Neural progenitor cell (in vitro differentiated cells): Measurements from ENCODE around the gene GALNT13. TPM values are rescaled to one million over a fixed set of nuclear protein-coding genes. Genes with fewer than 3 reads are reported as not detected.
A peak's percentile ranks its signal among the peaks of the same experiment; 100 is the strongest.

ENCODE experiments used
- DNase-seq: peaks from one replicate; pipeline ENCODE4 v3.0.0-alpha.2; 2016; ENCODE audit warnings: low spot score
- H2AFZ ChIP-seq: fragments of 200-600 bp; sonication (generic); replicated peaks from 2 replicates; pipeline ENCODE4 v1.6.1; 2016; ENCODE audit warnings: antibody characterized with exemption
- H3F3A ChIP-seq: fragments of 200-600 bp; sonication (generic); 2 replicates; pipeline ENCODE4 v1.6.1; 2016; ENCODE audit warnings: antibody characterized with exemption, low read depth
- H3K27ac ChIP-seq: fragments of 200-600 bp; sonication (generic); 2 replicates; pipeline ENCODE4 v1.5.1; 2016; ENCODE audit warnings: mild to moderate bottlenecking
- H3K27me3 ChIP-seq: fragments of 200-600 bp; sonication (generic); 2 replicates; pipeline ENCODE4 v1.6.1; 2016; ENCODE audit warnings: mild to moderate bottlenecking, moderate library complexity
- H3K36me3 ChIP-seq: fragments of 200-600 bp; sonication (generic); 2 replicates; pipeline ENCODE4 v1.5.1; 2016
- H3K4me1 ChIP-seq: fragments of 200-600 bp; sonication (generic); 2 replicates; pipeline ENCODE4 v1.6.1; 2016; ENCODE audit warnings: mixed run types
- H3K4me2 ChIP-seq: fragments of 200-600 bp; sonication (generic); 2 replicates; pipeline ENCODE4 v1.6.1; 2016
- H3K4me3 ChIP-seq: fragments of 200-600 bp; sonication (generic); 2 replicates; pipeline ENCODE4 v1.5.1; 2016
- H3K79me2 ChIP-seq: fragments of 200-600 bp; sonication (generic); 2 replicates; pipeline ENCODE4 v1.6.1; 2016; ENCODE audit warnings: low read depth
- H3K9ac ChIP-seq: fragments of 200-600 bp; sonication (generic); 2 replicates; pipeline ENCODE4 v1.6.1; 2016
- H3K9me3 ChIP-seq: fragments of 200-600 bp; sonication (generic); 2 replicates; pipeline ENCODE4 v1.5.1; 2016; ENCODE audit warnings: low read depth
- H4K20me1 ChIP-seq: fragments of 200-600 bp; sonication (generic); 2 replicates; pipeline ENCODE4 v1.6.1; 2016; ENCODE audit warnings: low read depth
- H3K27ac Mint-ChIP-seq: 3 replicates; pipeline ENCODE4 v1.8.0; 2021; ENCODE audit warnings: mixed read lengths
- H3K27me3 Mint-ChIP-seq: 2 replicates; pipeline ENCODE4 v1.8.0; 2022; ENCODE audit warnings: low read depth, mild to moderate bottlenecking, inconsistent platforms, moderate library complexity, mixed read lengths; ENCODE audit not compliant: insufficient read depth
- H3K36me3 Mint-ChIP-seq: 3 replicates; pipeline ENCODE4 v1.8.0; 2021; ENCODE audit warnings: mixed read lengths
- H3K4me1 Mint-ChIP-seq: 3 replicates; pipeline ENCODE4 v1.8.0; 2021; ENCODE audit warnings: mixed read lengths
- H3K4me3 Mint-ChIP-seq: 3 replicates; pipeline ENCODE4 v1.8.0; 2021; ENCODE audit warnings: mild to moderate bottlenecking, moderate library complexity, mixed read lengths
- H3K9me3 Mint-ChIP-seq: 3 replicates; pipeline ENCODE4 v1.8.0; 2020; ENCODE audit warnings: mixed read lengths
- CTCF ChIP-seq: fragments of 200-600 bp; sonication (generic); IDR thresholded peaks from 2 replicates; pipeline ENCODE4 v1.5.1; 2017; ENCODE audit warnings: antibody characterized with exemption, mild to moderate bottlenecking
- EZH2 ChIP-seq: fragments of 200-600 bp; sonication (generic); IDR thresholded peaks from 2 replicates; pipeline ENCODE4 v1.6.1; 2017; ENCODE audit warnings: antibody characterized with exemption, mild to moderate bottlenecking, moderate library complexity
- EZH2phosphoT487 ChIP-seq: fragments of 200-600 bp; sonication (generic); IDR thresholded peaks from 2 replicates; pipeline ENCODE4 v1.6.1; 2017; ENCODE audit warnings: antibody characterized with exemption
- total RNA-seq: library from RNA; depleted of rRNA; stranded (reverse); fragments of >200 nt; gene quantifications from 2 replicates; pipeline ENCODE4 v1.2.3, GENCODE V29; 2015; ENCODE audit warnings: low replicate concordance

The GALNT13 gene
- total RNA-seq, 1 donor from 2014 or later = 5.9 TPM

GRCh38 chr2:153912798-153913396 is 41.2 kb downstream of the GALNT13 start:
- H3K4me3 ChIP-seq = no peak overlapping the region
- no peak for DNase-seq
- no peak overlapping the region for H2AFZ ChIP-seq
- H3F3A ChIP-seq = no peaks in the 10 kb centered on the region
- H3K4me1 ChIP-seq = no peaks in the 10 kb centered on the region
- H3K4me3 Mint-ChIP-seq = no peak overlapping the region
- no peaks in the 10 kb centered on the region for H3K79me2 ChIP-seq
- H3K27ac Mint-ChIP-seq = no peak overlapping the region
- no peaks in the 10 kb centered on the region for H3K9me3 ChIP-seq
- no peaks in the 10 kb centered on the region for H4K20me1 ChIP-seq
- TF ChIP-seq CTCF (no peak), EZH2 (no peak)
- peaks cover 5% of the 10 kb centered on the region for H3K4me1 Mint-ChIP-seq
- no peaks in the 10 kb centered on the region for H3K36me3 Mint-ChIP-seq
- no peaks in the 10 kb centered on the region for H3K36me3 ChIP-seq
- no peaks in the 10 kb centered on the region for H3K27me3 ChIP-seq
- peaks cover 4% of the 10 kb centered on the region for H3K9me3 Mint-ChIP-seq
- no peaks in the 10 kb centered on the region for H3K27me3 Mint-ChIP-seq
- H3K27ac ChIP-seq = no peak overlapping the region
- H3K9ac ChIP-seq = no peak overlapping the region
- H3K4me2 ChIP-seq = no peak overlapping the region

DNA sequence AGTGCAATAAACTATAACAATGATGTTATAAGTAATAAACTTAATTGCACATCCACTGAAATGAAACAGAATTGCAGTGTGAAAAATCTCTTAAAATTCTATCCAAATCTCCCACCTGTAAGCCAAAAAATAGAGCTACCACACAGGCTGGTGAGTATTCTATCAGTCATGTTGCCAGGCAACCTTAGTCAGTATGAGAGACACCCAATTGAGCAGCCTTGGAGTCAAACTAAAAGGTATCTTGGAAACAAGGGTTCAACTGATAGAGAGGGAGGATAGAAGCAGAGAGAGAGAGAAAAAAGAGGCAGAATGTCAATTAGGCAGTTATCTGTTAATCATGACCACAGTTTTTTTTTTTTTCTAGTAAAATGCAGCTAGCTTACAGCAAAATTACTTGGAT is 45.8 kb downstream of the GALNT13 start:
- H3K9ac ChIP-seq = no peak overlapping the region
- H3K4me3 ChIP-seq = no peak overlapping the region
- DNase-seq = peak; percentile 5
- Mint-ChIP-seq H3K4me1 (peaks cover 9% of the 10 kb centered on the region), H3K27ac (no peak overlapping the region), H3K36me3 (no peaks in the 10 kb centered on the region), H3K27me3 (no peaks in the 10 kb centered on the region), H3K4me3 (no peak overlapping the region), H3K9me3 (no peaks in the 10 kb centered on the region)
- no peak for TF ChIP-seq EZH2
- H3K27me3 ChIP-seq = no peaks in the 10 kb centered on the region
- H3K9me3 ChIP-seq = no peaks in the 10 kb centered on the region
- no peaks in the 10 kb centered on the region for H3K79me2 ChIP-seq
- no peaks in the 10 kb centered on the region for H3K4me1 ChIP-seq
- H2AFZ ChIP-seq = no peak overlapping the region
- H3K27ac ChIP-seq = no peak overlapping the region
- H3F3A ChIP-seq = no peaks in the 10 kb centered on the region
- H3K4me2 ChIP-seq = no peak overlapping the region
- H4K20me1 ChIP-seq = no peaks in the 10 kb centered on the region
- no peaks in the 10 kb centered on the region for H3K36me3 ChIP-seq

DNA sequence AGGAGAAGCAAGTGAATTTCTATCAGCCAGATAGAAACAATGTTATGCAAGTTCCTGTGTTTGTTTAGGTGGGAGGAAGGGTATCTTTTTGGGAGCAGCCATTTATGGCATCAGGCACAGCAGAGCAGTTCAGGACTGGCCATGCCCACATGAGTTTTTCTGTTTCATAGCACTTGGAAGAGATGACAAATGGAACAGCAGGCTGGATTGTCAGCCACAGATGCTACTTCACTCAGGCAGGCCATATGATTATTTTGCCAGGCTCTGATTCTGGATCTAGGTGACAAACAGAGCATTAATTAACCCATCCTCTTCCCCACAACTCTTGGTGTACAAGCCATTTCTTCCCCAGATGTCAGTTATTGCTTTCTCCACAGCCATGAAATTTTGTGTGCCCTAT is 63.8 kb downstream of the GALNT13 start:
- Histone ChIP-seq H4K20me1 (no peaks in the 10 kb centered on the region), H3K27me3 (no peaks in the 10 kb centered on the region), H3F3A (no peaks in the 10 kb centered on the region), H3K79me2 (no peaks in the 10 kb centered on the region), H3K36me3 (no peaks in the 10 kb centered on the region), H3K4me2 (no peak overlapping the region), H3K27ac (no peak overlapping the region), H3K4me1 (peaks cover 7% of the 10 kb centered on the region), H3K9ac (no peak overlapping the region), H2AFZ (no peak overlapping the region), H3K9me3 (no peaks in the 10 kb centered on the region), H3K4me3 (no peak overlapping the region)
- Mint-ChIP-seq H3K4me3 (no peak overlapping the region), H3K36me3 (no peaks in the 10 kb centered on the region), H3K9me3 (peaks cover 2% of the 10 kb centered on the region), H3K4me1 (no peaks in the 10 kb centered on the region), H3K27me3 (no peaks in the 10 kb centered on the region), H3K27ac (no peak overlapping the region)
- DNase-seq = no peak
- no peak for TF ChIP-seq EZH2phosphoT487
- TF ChIP-seq CTCF = no peak
- TF ChIP-seq EZH2 = no peak

DNA sequence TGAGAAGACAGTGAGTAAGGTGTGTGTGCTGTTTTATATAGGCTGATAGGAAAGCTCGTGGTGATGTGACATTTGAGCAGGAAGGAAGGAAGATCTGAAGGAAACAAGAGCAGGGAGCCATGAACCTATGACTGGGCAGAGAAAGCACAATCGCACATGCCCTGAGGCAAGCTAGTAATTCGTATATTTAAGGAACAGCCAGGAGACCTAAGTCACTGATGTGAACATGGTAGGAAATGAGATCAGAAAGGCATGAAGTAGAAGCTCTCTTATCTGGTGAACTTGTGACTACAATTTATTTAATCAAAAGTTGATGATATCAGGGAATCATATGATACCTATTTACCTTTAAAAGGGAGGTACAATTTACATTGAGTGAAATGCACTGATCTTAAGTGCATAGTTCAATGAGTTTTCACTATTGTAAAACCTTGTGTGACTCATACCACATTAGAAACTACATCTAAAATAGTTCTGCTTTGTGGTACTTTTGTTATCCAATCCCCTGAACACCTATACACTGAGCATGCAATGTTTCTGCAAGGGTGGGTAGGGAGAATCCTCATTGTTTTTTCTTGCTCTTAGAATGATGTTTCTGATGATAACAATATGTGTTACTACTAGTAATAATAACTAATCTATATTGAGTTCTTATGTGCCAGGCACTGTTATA is 67.5 kb downstream of the GALNT13 start:
- H3K27ac Mint-ChIP-seq = no peak overlapping the region
- TF ChIP-seq CTCF (no peak), EZH2phosphoT487 (no peak), EZH2 (no peak)

More for the DNA sequence above, 67.5 kb downstream of the GALNT13 start:
- H3K27me3 ChIP-seq = no peaks in the 10 kb centered on the region
- H3K9me3 ChIP-seq = no peaks in the 10 kb centered on the region
- H3K4me3 ChIP-seq = no peak overlapping the region
- no peak overlapping the region for H3K4me2 ChIP-seq
- no peaks in the 10 kb centered on the region for H3K4me1 ChIP-seq
- H3K36me3 ChIP-seq = no peaks in the 10 kb centered on the region
- no peak overlapping the region for H3K27ac ChIP-seq
- no peaks in the 10 kb centered on the region for H3K9me3 Mint-ChIP-seq
- no peaks in the 10 kb centered on the region for H3K4me1 Mint-ChIP-seq
- no peaks in the 10 kb centered on the region for H3K79me2 ChIP-seq
- no peak overlapping the region for H2AFZ ChIP-seq
- no peaks in the 10 kb centered on the region for H4K20me1 ChIP-seq
- H3K4me3 Mint-ChIP-seq = no peak overlapping the region
- H3K27me3 Mint-ChIP-seq = no peaks in the 10 kb centered on the region
- H3K36me3 Mint-ChIP-seq = no peaks in the 10 kb centered on the region
- H3F3A ChIP-seq = no peaks in the 10 kb centered on the region
- H3K9ac ChIP-seq = no peak overlapping the region
- no peak for DNase-seq
